ENCODE results near the gene PCNX2. TPM values are rescaled to one million over a fixed set of nuclear protein-coding genes. Genes with fewer than 3 reads are reported as not detected.

The PCNX2 gene
- total and polyA plus RNA-seq, 2 donors (not counting 1 experiment from before 2014, with no cell fraction given) = 17.6 to 34.7 TPM

DNA sequence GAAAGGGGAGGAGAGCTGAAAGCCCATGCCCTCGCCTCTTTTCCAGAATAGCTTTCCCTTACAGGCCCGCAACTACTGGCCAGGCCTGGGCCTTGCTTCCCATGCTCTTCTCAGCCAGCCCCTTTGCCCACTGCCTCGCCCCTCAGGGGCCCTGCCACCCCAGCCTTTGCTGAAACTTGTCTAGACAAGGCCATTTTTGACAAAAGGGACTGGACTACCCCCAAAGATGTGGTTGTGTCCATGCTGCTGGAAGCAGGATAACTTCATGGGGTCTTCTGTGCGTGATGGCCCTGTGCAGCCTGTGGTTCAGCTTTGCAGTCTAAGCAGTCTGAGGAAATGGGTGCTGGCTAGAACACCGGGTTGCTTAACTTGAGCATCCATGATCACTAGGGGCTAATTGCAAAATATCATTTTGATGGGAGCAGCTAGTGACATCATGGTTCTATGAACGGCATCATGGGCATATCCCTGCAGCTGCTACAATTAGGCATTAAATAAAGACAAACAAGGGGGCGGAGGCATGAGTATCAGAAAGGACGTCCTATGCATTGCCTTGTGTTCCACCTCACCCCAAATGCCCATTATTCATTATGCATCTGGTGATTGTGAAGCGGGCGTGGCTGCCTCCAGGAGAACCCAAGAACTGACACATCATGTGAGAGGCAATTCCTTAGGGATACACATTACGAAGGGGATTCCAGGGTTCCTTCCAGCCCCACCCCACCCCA, 308.3 kb downstream of the PCNX2 start:
- H3K79me2 ChIP-seq (ENCODE audit: control insufficient read depth, insufficient read depth, low read length) = no peaks in the 10 kb centered on the region
- Mint-ChIP-seq H3K9me3 (ENCODE audit: insufficient read depth) (no peaks in the 10 kb centered on the region), H3K27ac (no peak overlapping the region), H3K27me3 (no peaks in the 10 kb centered on the region), H3K4me1 (no peaks in the 10 kb centered on the region), H3K4me3 (no peak overlapping the region)
- no peaks in the 10 kb centered on the region for H3K27me3 ChIP-seq (replicated peaks in 1 of 4; ENCODE audit: control extremely low read depth in 1 of 4, control insufficient read depth in 3 of 4, insufficient read depth in 4 of 4, low read length in 3 of 4)
- no peaks in the 10 kb centered on the region for H3K36me3 ChIP-seq (replicated peaks in 1 of 2; ENCODE audit: control extremely low read depth in 1 of 2, control insufficient read depth in 1 of 2, extremely low read depth in 1 of 2, insufficient read depth in 2 of 2, low read length in 1 of 2)
- H3K9me3 ChIP-seq (ENCODE audit: control extremely low read depth in 1 of 3, control insufficient read depth in 2 of 3, insufficient read depth in 1 of 3, low read length in 2 of 3) = no peaks in the 10 kb centered on the region
- H4K20me1 ChIP-seq (ENCODE audit: control insufficient read depth, insufficient read depth, low read length, poor library complexity, severe bottlenecking) = no peaks in the 10 kb centered on the region
- DNase-seq (no peak), ATAC-seq (ENCODE audit: low read depth) (no peak)
- POLR2A ChIA-PET = no interaction called here
- 89% methylated on average over 6 of the region's 11 CpGs for WGBS (ENCODE audit: insufficient coverage)
- no peak overlapping the region for H3K9ac ChIP-seq (ENCODE audit: low read length)
- CTCF ChIA-PET = no interaction called here
- H3K4me1 ChIP-seq (ENCODE audit: control insufficient read depth in 2 of 2, insufficient read depth in 2 of 2, low read length in 2 of 2) = no peaks in the 10 kb centered on the region
- no peak overlapping the region for H3K4me2 ChIP-seq (replicated peaks; ENCODE audit: low read depth, low read length, poor library complexity, severe bottlenecking)
- no peak overlapping the region for H3K27ac ChIP-seq (ENCODE audit: low read length in 2 of 2)
- TF ChIP-seq CTCF (IDR thresholded peaks at IDR 0.05) = no peak
- no peak for TF ChIP-seq EZH2 (IDR thresholded peaks at IDR 0.05; ENCODE audit: borderline replicate concordance, insufficient read depth, low read depth, low read length, poor library complexity, severe bottlenecking)
- H2AFZ ChIP-seq (ENCODE audit: insufficient read depth, low read depth, low read length, poor library complexity, severe bottlenecking) = no peak overlapping the region
- no peak overlapping the region for H3K4me3 ChIP-seq (ENCODE audit: control extremely low read depth in 1 of 5, extremely low read depth in 1 of 5, insufficient read depth in 1 of 5, low read depth in 2 of 5, low read length in 4 of 5)
- intact Hi-C loops (cut with micrococcal nuclease) = no loop called here

DNA sequence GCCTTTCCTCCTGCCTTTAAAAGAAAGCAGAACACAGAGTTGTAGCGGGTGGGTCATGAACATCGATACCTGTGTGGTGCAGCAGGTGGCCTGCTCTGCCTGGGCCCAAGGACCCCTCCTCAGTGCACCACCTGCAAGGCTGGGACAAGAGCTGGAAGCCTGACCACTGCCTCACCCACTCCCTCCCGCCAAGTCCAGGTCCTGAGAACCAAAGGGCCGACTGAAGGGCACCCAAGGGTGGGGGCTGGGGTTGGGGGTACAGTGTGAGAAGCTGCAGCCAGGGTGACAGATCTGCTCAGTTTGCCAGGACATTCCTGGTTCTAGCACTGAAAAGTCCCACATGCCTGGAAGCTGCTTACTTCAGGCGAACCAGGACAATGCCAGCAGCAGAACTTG, 309.0 kb downstream of the PCNX2 start:
- H3K4me2 ChIP-seq (replicated peaks; ENCODE audit: low read depth, low read length, poor library complexity, severe bottlenecking) = no peak overlapping the region
- Mint-ChIP-seq H3K4me1 (no peaks in the 10 kb centered on the region), H3K4me3 (no peak overlapping the region), H3K27me3 (no peaks in the 10 kb centered on the region), H3K27ac (no peak overlapping the region), H3K9me3 (ENCODE audit: insufficient read depth) (no peaks in the 10 kb centered on the region)
- H3K9ac ChIP-seq (ENCODE audit: low read length) = no peak overlapping the region
- ATAC-seq (ENCODE audit: low read depth) (no peak), DNase-seq (no peak)
- intact Hi-C loops (cut with micrococcal nuclease) = no loop called here
- no peak overlapping the region for H3K4me3 ChIP-seq (ENCODE audit: control extremely low read depth in 1 of 5, extremely low read depth in 1 of 5, insufficient read depth in 1 of 5, low read depth in 2 of 5, low read length in 4 of 5)
- no peaks in the 10 kb centered on the region for H3K9me3 ChIP-seq (ENCODE audit: control extremely low read depth in 1 of 3, control insufficient read depth in 2 of 3, insufficient read depth in 1 of 3, low read length in 2 of 3)
- no peaks in the 10 kb centered on the region for H3K36me3 ChIP-seq (replicated peaks in 1 of 2; ENCODE audit: control extremely low read depth in 1 of 2, control insufficient read depth in 1 of 2, extremely low read depth in 1 of 2, insufficient read depth in 2 of 2, low read length in 1 of 2)
- TF ChIP-seq EZH2 (IDR thresholded peaks at IDR 0.05; ENCODE audit: borderline replicate concordance, insufficient read depth, low read depth, low read length, poor library complexity, severe bottlenecking) = no peak
- no peak for TF ChIP-seq CTCF (IDR thresholded peaks at IDR 0.05)
- 90% methylated on average over 4 of the region's 5 CpGs for WGBS (ENCODE audit: insufficient coverage)
- H4K20me1 ChIP-seq (ENCODE audit: control insufficient read depth, insufficient read depth, low read length, poor library complexity, severe bottlenecking) = no peaks in the 10 kb centered on the region
- H3K27ac ChIP-seq (ENCODE audit: low read length in 2 of 2) = no peak overlapping the region
- ChIA-PET CTCF (no interaction called here), POLR2A (no interaction called here)
- no peaks in the 10 kb centered on the region for H3K4me1 ChIP-seq (ENCODE audit: control insufficient read depth in 2 of 2, insufficient read depth in 2 of 2, low read length in 2 of 2)
- H3K27me3 ChIP-seq (replicated peaks in 1 of 4; ENCODE audit: control extremely low read depth in 1 of 4, control insufficient read depth in 3 of 4, insufficient read depth in 4 of 4, low read length in 3 of 4) = no peaks in the 10 kb centered on the region
- no peaks in the 10 kb centered on the region for H3K79me2 ChIP-seq (ENCODE audit: control insufficient read depth, insufficient read depth, low read length)
- H2AFZ ChIP-seq (ENCODE audit: insufficient read depth, low read depth, low read length, poor library complexity, severe bottlenecking) = no peak overlapping the region

Data from B cell (primary cell).